Stimulated activated naive CD8-positive, alpha-beta T cell treated with anti-CD3 and anti-CD28 coated beads, Interleukin-15, amount 100 ng/mL, for 72 hours (primary cell): ENCODE measurements around the gene DMRT1.

Experiments
- ATAC-seq: fragments of 150-1000 bp; cut with Tn5 transposase; 2 replicates; pipeline ENCODE4 v1.10.0; 2021; ENCODE audit warnings: mild to moderate bottlenecking, moderate library complexity
- DNase-seq, 2 donors: peaks; one replicate each; pipeline ENCODE4 v3.0.0; 2021 to 2022
- H3K27ac Mint-ChIP-seq, 2 donors: one replicate each; pipeline ENCODE4 v1.8.0; 2022; ENCODE audit warnings: mild to moderate bottlenecking in 2 of 2, mixed read lengths in 2 of 2, moderate library complexity in 2 of 2
- H3K27me3 Mint-ChIP-seq: one replicate; pipeline ENCODE4 v1.8.0; 2022; ENCODE audit warnings: mixed read lengths
- H3K4me1 Mint-ChIP-seq: one replicate; pipeline ENCODE4 v1.8.0; 2022; ENCODE audit warnings: mild to moderate bottlenecking, mixed read lengths
- H3K4me3 Mint-ChIP-seq, 2 donors: one replicate each; pipeline ENCODE4 v1.8.0; 2022; ENCODE audit warnings: mild to moderate bottlenecking in 2 of 2, mixed read lengths in 2 of 2, moderate library complexity in 1 of 2
- H3K9me3 Mint-ChIP-seq, 2 donors: one replicate each; pipeline ENCODE4 v1.8.0; 2022; ENCODE audit warnings: mixed read lengths in 2 of 2

The DMRT1 gene

GRCh38 chr9:1014225-1014624 is 172.7 kb downstream of the DMRT1 start:
- Mint-ChIP-seq H3K27me3 (peaks cover 41% of the 10 kb centered on the region), H3K9me3 (no peaks in the 10 kb centered on the region), H3K4me3 (no peak overlapping the region), H3K27ac (no peak overlapping the region), H3K4me1 (peaks cover 6% of the 10 kb centered on the region)
- ATAC-seq = no peak
- no peak for DNase-seq

GRCh38 chr9:1014640-1015039 is 173.1 kb downstream of the DMRT1 start:
- H3K27me3 Mint-ChIP-seq = peaks cover 38% of the 10 kb centered on the region
- peaks cover 6% of the 10 kb centered on the region for H3K4me1 Mint-ChIP-seq
- H3K4me3 Mint-ChIP-seq = no peak overlapping the region
- no peak for DNase-seq
- H3K9me3 Mint-ChIP-seq = no peaks in the 10 kb centered on the region
- ATAC-seq = no peak
- no peak overlapping the region for H3K27ac Mint-ChIP-seq

GRCh38 chr9:1018121-1018520 is 176.6 kb downstream of the DMRT1 start:
- H3K27me3 Mint-ChIP-seq = peaks cover 40% of the 10 kb centered on the region
- no peak overlapping the region for H3K27ac Mint-ChIP-seq
- peak; percentile 52 for ATAC-seq
- peaks cover 6% of the 10 kb centered on the region for H3K4me1 Mint-ChIP-seq
- peak in 1 of 2 donors; percentile 15 for DNase-seq
- no peak overlapping the region for H3K4me3 Mint-ChIP-seq
- no peaks in the 10 kb centered on the region for H3K9me3 Mint-ChIP-seq
